Vagina (tissue), 2 donors: ENCODE data around the gene VWA2.
"Not testable (repeated sequence)": the region's sequence is repeated elsewhere in the genome, so short reads cannot be mapped to it uniquely, and the experiment has no call there.

Experiments used
- POLR2A ChIP-seq, 2 donors: fragments of 450-650 bp; IDR thresholded peaks; one replicate each; pipeline ENCODE4 v1.6.1; 2017; ENCODE audit warnings: antibody characterized with exemption in 2 of 2, mild to moderate bottlenecking in 2 of 2, moderate library complexity in 2 of 2
- TF ChIP-seq, protein P1 (sequence below), 3 experiments: fragments of 450-650 bp in 2 of 3; fragments of 200-600 bp in 1 of 3; sonication (generic) in 1 of 3; IDR thresholded peaks; one replicate each; pipeline ENCODE4 v1.5.1; 2017 to 2019; ENCODE audit warnings: antibody characterized with exemption in 3 of 3, mild to moderate bottlenecking in 2 of 3, moderate library complexity in 2 of 3

DNA sequence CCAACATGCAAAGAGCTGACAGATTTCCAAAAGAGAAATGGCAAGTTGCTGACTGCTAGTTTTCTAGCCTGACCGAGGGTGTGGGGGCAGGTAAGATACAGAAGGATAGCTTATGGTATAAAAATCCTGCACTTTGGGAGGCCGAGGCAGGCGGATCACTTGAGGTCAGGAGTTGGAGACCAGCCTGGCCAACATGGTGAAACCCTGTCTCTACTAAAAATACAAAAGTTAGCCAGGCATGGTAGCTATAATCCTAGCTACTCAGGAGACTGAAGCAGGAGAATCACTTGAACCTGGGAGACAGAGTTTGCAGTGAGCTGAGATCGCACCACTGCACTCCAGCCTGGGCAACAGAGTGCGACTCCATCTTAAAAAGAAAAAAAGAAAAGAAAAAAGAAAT, 94.4 kb downstream of the VWA2 start:
- TF ChIP-seq, protein P1, sequence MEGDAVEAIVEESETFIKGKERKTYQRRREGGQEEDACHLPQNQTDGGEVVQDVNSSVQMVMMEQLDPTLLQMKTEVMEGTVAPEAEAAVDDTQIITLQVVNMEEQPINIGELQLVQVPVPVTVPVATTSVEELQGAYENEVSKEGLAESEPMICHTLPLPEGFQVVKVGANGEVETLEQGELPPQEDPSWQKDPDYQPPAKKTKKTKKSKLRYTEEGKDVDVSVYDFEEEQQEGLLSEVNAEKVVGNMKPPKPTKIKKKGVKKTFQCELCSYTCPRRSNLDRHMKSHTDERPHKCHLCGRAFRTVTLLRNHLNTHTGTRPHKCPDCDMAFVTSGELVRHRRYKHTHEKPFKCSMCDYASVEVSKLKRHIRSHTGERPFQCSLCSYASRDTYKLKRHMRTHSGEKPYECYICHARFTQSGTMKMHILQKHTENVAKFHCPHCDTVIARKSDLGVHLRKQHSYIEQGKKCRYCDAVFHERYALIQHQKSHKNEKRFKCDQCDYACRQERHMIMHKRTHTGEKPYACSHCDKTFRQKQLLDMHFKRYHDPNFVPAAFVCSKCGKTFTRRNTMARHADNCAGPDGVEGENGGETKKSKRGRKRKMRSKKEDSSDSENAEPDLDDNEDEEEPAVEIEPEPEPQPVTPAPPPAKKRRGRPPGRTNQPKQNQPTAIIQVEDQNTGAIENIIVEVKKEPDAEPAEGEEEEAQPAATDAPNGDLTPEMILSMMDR (IDR thresholded peaks at IDR 0.05): not testable (repeated sequence)
- TF ChIP-seq POLR2A (IDR thresholded peaks at IDR 0.05): not testable (repeated sequence)
